K562 (cell line): Measurements from ENCODE around the gene CFL1. TPM values are rescaled to one million over a fixed set of nuclear protein-coding genes. Genes with fewer than 3 reads are reported as not detected.

Source experiments
- ATF1 ChIP-seq, 2 experiments: fragments of 450-650 bp in 1 of 2; IDR thresholded peaks; 2 replicates each; pipeline ENCODE4 v1.6.1; 2016; ENCODE audit warnings: missing compliant biosample characterization in 1 of 2, missing genetic modification characterization in 1 of 2
- BDP1 ChIP-seq: IDR thresholded peaks from 3 replicates; pipeline ENCODE4 v1.6.1; 2011; ENCODE audit not compliant: insufficient read length, insufficient read depth
- BRD9 ChIP-seq: fragments of 450-650 bp; IDR thresholded peaks from 2 replicates; pipeline ENCODE4 v1.6.1; 2018; ENCODE audit warnings: low read depth; ENCODE audit not compliant: partially characterized antibody
- CCNT2 ChIP-seq: IDR thresholded peaks from 2 replicates; pipeline ENCODE4 v1.6.1; 2011; ENCODE audit warnings: borderline replicate concordance, low read depth, mild to moderate bottlenecking, moderate library complexity, mixed read lengths, low read length; ENCODE audit not compliant: insufficient read length; ENCODE audit errors: extremely low read depth
- FUS ChIP-seq: fragments of 200-400 bp; formaldehyde crosslinking; optimal IDR thresholded peaks from 2 replicates; pipeline ENCODE3; 2017; ENCODE audit warnings: low read depth, low read length
- NFE2 ChIP-seq: IDR thresholded peaks from 2 replicates; pipeline ENCODE4 v1.6.1; 2014; ENCODE audit warnings: antibody characterized with exemption, low read depth
- POLR2AphosphoS5 ChIP-seq: IDR thresholded peaks from 2 replicates; pipeline ENCODE4 v1.6.1; 2011; ENCODE audit warnings: mild to moderate bottlenecking, low read depth, low read length, moderate library complexity; ENCODE audit not compliant: control insufficient read depth, insufficient read depth
- RHOXF2B ChIP-seq: fragments of 250-450 bp; sonication (Bioruptor Pico); conservative IDR thresholded peaks from 2 replicates; pipeline ENCODE4 v1.5.1; 2021
- ZFP1 ChIP-seq: fragments of 450-650 bp; formaldehyde crosslinking; IDR thresholded peaks from 2 replicates; pipeline ENCODE4 v1.4.0; 2020; ENCODE audit warnings: mild to moderate bottlenecking, mixed read lengths
- ZNF79 ChIP-seq: fragments of 250-450 bp; sonication (Bioruptor Pico); IDR thresholded peaks from 2 replicates; pipeline ENCODE4 v1.4.0; 2020; ENCODE audit warnings: low read depth, mild to moderate bottlenecking, moderate library complexity
- polyA plus RNA-seq, 8 experiments: library from polyadenylated mRNA; depleted of rRNA in 4 of 8; stranded (reverse) in 5 of 8; unstranded in 3 of 8; fragments of >200 nt; fragmentation: Nextera tagmentation in 2 of 8; fragmentation: Illumina TruSeq in 1 of 8; extraction: Ambion mirVana in 2 of 8; extraction: Trizol in 1 of 8; gene quantifications; 2 replicates each; pipeline versions ENCODE4 v1.2.1 to v1.2.3, GENCODE V29; 2011 to 2014; ENCODE audit warnings: inconsistent platforms in 1 of 8, missing spikeins in 1 of 8
- total RNA-seq, 7 experiments: library from RNA; depleted of rRNA in 6 of 7; stranded (reverse); fragments of >200 nt in 6 of 7; fragmentation: Illumina TruSeq in 2 of 7; extraction: Trizol in 2 of 7; gene quantifications; 2 replicates each; pipeline versions ENCODE4 v1.2.1 to v1.2.3, GENCODE V29; 2011 to 2021; ENCODE audit warnings: low replicate concordance in 1 of 7
- TF ChIP-seq, protein P1 (sequence below): fragments of 250-450 bp; sonication (Bioruptor Pico); IDR thresholded peaks from 2 replicates; pipeline ENCODE4 v1.5.1; 2021; ENCODE audit warnings: mild to moderate bottlenecking
- TF ChIP-seq, protein P2 (sequence below): fragments of 200-800 bp; sonication (Bioruptor generic); IDR thresholded peaks from 2 replicates; pipeline ENCODE4 v1.6.1; 2017; ENCODE audit warnings: missing genetic modification characterization, missing compliant biosample characterization
- TF ChIP-seq, protein P3 (sequence below): fragments of 250-450 bp; sonication (Bioruptor Pico); IDR thresholded peaks from 2 replicates; pipeline ENCODE4 v1.8.0; 2022; ENCODE audit warnings: moderate library complexity, mild to moderate bottlenecking, inconsistent platforms
- TF ChIP-seq, protein P4 (sequence below): fragments of 450-650 bp; IDR thresholded peaks from 2 replicates; pipeline ENCODE4 v1.6.1; 2016; ENCODE audit warnings: low read depth

Gene CFL1
- total and polyA plus RNA-seq, 9 of the 15 experiments (the other 6 are each of a cell fraction or from before 2014, with no cell fraction given), result 105 to 1,101 (median 859) TPM

DNA sequence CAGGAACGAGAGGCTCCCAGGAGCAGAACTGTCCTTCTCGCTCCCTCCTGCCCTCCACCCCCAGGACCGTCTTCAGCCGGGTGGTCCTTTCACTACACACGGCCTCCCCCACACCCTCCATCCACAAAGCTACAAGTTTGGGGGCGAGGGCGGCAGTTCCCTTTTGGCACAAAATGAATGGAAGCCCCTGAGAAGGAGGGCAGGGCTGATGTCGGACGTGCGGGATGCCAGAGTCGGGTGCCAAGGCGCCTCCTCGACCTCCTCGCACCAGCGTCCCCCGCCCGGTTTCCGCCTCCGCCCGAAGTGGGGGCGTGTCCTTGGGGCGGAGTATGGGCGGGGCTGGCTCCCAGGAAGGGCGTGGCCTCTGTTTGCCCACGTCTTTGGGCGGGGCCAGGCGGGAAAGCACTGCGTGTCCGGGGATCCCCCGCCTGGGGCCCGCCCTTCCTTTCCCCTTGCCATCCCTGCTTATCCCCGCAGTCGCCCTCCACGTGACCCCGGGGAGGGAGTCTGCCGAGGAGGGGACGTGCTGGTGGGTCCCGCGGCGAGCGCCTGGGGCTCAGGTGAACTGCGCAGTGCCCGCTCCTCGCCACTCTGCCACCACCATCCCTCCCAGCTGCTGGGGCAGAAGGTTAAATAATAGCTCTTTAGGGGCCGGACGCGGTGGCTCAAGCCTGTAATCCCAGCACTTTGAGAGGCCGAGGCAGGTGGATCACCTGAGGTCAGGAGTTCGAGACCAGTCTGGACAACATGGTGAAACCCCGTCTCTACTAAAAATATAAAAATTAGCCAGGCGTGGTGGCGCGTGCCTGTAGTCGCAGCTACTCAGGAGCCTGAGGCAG lies 15.6 kb upstream of the CFL1 start (continued):
- TF ChIP-seq NFE2 (no peak), POLR2AphosphoS5 (no peak), CCNT2 (peak; percentile 75), BRD9 (no peak), FUS (no peak), RHOXF2B (CRISPR knock-in tag) (no peak), ZNF79 (CRISPR knock-in tag) (no peak), ZFP1 (no peak), ATF1 (CRISPR knock-in tag; IDR thresholded peaks at IDR 0.05) (no peak), ATF1 (tag; IDR thresholded peaks at IDR 0.05) (peak; percentile 79), BDP1 (no peak)
- TF ChIP-seq, protein P1, sequence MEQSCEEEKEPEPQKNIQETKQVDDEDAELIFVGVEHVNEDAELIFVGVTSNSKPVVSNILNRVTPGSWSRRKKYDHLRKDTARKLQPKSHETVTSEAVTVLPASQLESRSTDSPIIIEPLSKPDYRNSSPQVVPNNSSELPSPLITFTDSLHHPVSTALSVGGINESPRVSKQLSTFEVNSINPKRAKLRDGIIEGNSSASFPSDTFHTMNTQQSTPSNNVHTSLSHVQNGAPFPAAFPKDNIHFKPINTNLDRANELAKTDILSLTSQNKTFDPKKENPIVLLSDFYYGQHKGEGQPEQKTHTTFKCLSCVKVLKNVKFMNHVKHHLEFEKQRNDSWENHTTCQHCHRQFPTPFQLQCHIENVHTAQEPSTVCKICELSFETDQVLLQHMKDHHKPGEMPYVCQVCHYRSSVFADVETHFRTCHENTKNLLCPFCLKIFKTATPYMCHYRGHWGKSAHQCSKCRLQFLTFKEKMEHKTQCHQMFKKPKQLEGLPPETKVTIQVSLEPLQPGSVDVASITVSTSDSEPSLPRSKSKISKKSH (CRISPR knock-in tag), result no peak
- TF ChIP-seq, protein P2, sequence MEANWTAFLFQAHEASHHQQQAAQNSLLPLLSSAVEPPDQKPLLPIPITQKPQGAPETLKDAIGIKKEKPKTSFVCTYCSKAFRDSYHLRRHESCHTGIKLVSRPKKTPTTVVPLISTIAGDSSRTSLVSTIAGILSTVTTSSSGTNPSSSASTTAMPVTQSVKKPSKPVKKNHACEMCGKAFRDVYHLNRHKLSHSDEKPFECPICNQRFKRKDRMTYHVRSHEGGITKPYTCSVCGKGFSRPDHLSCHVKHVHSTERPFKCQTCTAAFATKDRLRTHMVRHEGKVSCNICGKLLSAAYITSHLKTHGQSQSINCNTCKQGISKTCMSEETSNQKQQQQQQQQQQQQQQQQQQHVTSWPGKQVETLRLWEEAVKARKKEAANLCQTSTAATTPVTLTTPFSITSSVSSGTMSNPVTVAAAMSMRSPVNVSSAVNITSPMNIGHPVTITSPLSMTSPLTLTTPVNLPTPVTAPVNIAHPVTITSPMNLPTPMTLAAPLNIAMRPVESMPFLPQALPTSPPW (CRISPR knock-in tag), result peak; percentile 86
- TF ChIP-seq, protein P3, sequence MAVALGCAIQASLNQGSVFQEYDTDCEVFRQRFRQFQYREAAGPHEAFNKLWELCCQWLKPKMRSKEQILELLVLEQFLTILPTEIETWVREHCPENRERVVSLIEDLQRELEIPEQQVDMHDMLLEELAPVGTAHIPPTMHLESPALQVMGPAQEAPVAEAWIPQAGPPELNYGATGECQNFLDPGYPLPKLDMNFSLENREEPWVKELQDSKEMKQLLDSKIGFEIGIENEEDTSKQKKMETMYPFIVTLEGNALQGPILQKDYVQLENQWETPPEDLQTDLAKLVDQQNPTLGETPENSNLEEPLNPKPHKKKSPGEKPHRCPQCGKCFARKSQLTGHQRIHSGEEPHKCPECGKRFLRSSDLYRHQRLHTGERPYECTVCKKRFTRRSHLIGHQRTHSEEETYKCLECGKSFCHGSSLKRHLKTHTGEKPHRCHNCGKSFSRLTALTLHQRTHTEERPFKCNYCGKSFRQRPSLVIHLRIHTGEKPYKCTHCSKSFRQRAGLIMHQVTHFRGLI (CRISPR knock-in tag), result no peak
- TF ChIP-seq, protein P4, sequence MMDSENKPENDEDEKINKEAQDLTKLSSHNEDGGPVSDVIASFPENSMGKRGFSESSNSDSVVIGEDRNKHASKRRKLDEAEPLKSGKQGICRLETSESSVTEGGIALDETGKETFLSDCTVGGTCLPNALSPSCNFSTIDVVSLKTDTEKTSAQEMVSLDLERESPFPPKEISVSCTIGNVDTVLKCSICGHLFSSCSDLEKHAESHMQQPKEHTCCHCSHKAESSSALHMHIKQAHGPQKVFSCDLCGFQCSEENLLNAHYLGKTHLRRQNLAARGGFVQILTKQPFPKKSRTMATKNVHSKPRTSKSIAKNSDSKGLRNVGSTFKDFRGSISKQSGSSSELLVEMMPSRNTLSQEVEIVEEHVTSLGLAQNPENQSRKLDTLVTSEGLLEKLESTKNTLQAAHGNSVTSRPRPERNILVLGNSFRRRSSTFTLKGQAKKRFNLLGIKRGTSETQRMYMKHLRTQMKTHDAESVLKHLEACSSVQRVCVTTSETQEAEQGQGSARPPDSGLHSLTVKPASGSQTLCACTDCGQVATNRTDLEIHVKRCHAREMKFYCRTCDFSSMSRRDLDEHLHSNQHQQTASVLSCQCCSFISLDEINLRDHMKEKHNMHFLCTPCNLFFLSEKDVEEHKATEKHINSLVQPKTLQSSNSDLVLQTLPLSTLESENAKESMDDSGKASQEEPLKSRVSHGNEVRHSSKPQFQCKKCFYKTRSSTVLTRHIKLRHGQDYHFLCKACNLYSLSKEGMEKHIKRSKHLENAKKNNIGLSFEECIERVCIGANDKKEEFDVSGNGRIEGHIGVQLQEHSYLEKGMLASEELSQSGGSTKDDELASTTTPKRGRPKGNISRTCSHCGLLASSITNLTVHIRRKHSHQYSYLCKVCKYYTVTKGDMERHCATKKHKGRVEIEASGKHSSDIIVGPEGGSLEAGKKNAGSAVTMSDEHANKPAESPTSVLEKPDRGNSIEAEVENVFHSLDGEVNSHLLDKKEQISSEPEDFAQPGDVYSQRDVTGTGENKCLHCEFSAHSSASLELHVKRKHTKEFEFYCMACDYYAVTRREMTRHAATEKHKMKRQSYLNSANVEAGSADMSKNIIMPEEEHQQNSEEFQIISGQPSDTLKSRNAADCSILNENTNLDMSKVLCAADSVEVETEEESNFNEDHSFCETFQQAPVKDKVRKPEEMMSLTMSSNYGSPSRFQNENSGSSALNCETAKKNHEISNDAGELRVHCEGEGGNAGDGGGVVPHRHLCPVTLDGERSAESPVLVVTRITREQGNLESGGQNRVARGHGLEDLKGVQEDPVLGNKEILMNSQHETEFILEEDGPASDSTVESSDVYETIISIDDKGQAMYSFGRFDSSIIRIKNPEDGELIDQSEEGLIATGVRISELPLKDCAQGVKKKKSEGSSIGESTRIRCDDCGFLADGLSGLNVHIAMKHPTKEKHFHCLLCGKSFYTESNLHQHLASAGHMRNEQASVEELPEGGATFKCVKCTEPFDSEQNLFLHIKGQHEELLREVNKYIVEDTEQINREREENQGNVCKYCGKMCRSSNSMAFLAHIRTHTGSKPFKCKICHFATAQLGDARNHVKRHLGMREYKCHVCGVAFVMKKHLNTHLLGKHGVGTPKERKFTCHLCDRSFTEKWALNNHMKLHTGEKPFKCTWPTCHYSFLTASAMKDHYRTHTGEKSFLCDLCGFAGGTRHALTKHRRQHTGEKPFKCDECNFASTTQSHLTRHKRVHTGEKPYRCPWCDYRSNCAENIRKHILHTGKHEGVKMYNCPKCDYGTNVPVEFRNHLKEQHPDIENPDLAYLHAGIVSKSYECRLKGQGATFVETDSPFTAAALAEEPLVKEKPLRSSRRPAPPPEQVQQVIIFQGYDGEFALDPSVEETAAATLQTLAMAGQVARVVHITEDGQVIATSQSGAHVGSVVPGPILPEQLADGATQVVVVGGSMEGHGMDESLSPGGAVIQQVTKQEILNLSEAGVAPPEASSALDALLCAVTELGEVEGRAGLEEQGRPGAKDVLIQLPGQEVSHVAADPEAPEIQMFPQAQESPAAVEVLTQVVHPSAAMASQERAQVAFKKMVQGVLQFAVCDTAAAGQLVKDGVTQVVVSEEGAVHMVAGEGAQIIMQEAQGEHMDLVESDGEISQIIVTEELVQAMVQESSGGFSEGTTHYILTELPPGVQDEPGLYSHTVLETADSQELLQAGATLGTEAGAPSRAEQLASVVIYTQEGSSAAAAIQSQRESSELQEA, result no peak
